HG03135 (cell line): ENCODE results near the gene MSL1.
A peak's percentile ranks its signal among the peaks of the same experiment; 100 is the strongest.

Experiments
- ATAC-seq: cut with Tn5 transposase; IDR thresholded peaks from one replicate; pipeline ENCODE4 v1.9.1; 2021; ENCODE audit warnings: mild to moderate bottlenecking, moderate library complexity; ENCODE audit not compliant: unreplicated experiment

Gene MSL1

GRCh38 chr17:40104594-40105486 is 16.9 kb upstream of the MSL1 start:
- no peak for ATAC-seq

DNA sequence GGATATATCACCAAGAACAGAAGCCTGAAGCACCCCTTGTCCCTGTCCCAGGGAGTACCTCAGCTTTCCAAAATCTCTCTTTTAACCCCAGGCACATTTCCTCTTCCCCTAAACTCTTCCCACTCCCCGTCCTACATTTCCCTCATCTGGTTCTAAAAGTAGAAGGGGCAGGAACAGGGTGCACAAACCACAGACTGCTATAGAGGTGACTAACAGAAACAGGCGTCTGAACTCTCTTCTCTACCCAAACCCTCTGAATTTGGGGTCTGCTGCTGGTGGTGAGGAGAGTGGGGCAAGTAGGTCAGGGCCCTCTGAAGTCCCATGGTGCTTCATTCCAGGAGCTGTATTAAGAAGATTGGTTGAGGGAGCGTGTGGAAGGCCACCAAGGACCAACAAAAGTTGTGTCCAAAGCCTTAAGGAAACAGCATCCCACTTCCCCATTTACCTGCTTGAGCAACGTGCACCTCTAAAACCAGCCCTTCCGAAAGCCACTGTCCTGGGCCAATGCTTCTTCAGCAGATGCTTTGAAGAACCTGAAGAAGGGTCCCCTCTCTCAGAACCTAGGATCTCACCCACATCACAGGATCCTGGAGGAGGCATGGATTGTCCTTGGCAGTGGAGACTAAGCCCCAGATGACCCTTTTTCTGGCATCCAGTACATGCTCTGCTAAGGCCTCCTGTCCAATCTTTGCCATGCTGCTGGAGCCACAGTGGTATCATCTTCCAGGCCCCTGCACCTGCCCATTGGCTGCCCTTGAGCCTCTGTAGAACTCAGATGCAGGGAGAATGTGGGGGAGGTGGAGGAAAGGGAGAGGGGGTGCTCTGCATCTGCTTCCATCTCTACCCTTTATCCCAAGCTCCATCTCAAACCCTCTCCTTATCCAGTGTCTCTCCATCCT is 15.7 kb upstream of the MSL1 start:
- no peak for ATAC-seq

- no peak for ATAC-seq
Measured at GRCh38 chr17:40106760-40107521, 14.8 kb upstream of the MSL1 start.

DNA sequence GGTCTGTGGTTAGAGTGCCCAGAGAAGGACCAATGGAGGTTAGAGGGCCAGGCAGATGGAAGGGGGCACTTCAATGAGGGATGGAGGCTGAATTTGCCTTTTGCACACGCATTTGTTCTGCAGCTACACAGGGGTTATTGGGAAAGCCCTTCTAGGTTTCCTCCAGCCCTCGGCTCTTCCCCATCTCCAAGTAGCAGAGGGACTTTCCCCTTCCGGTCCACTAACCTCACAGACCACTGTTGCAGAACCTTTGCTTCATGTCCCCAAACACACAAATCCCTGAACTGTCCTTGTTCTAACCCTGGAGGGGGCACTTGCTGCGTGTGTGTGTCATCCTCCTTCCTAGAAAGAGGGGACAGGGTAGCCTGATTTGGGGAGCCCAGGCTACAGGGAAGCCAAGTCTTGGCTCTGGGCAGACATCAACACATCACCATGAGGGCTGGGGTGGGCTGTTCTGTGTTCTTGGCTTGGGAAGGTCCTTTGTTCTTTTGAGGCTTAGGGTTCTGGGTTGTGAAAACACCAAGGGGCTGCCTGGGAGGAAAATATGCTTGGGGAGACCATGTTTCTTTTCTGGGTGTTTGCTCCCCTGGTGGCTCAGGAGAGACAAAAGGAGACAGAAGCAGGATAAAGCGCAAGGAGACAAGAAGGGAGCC is 14.1 kb upstream of the MSL1 start:
- ATAC-seq, result no peak

DNA sequence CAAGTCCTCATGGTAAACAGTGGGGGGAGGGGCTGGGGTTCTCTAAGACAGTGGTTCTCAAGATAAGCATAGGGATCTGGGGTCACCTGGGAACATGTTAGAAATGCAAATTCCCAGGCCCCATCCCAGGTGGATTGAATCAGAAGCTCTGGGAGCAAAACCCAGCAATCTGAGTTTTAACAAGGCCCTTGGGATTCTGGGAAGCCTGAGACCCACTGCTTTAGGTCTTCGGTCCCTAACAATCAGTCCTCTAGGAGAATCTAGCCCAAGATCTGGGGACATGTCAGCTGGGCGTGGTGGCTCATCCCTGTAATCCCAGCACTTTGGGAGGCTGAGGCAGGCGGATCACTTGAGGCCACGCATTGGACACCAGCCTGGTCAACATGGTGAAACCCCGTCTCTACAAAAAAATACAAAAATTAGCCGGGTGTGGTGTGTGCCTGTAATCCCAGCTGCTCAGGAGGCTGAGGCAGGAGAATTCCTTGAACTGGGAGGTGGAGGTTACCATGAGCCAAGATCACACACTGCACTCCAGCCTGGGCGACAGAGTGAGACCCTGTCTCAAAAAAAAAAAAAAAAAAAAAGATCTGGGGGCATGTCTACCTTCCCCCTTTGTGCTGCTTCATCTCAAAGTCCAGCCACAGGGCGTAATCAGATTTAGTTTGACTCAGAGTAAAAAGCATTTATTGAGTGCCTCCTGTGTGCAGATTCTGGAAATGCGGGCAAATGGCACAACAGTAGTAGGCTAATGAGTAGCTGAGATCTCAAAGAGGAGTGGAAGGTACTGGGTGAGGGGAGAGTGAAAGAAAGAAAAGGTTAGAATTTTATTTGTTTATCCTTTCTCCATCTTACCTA is 12.6 kb upstream of the MSL1 start:
- no peak for ATAC-seq

DNA sequence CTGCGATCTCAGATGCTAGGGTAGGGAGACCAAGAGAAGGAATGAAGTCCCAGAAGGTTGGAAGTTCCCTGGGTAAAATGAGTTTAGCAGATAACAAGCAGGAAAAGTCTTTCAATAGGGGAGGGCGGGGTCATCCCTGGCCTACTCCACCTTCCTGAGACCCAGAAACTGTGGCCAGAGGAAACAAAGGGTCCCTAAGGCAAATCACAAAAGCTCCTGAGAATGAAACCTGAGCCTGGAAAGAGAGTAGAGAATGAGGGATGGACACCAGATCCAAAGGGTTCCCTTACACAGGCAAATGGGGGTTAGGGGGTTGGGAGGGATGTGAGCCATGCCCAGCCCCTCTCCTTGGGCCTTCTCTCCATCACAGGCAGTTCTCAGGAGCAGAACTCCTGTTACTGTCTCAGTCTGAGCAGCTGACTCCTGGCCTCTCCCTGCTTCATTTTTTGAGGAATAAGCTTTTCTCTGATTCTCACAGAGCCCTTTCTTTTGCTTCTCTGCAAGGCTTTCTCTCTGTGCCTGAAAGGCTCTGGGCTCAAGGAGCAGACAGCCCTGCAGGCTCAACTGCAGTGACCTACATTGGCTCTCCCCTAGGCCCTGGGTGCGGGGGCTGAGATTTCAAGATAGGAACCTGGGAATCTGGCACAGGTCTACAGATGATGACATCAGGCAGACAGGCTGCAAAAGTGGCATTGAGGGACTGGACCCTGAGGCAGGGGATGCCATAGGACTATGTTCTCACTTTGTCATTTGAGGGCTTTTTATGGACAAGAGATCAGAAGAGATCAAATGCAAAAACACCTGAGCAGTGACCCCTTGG is 11.5 kb upstream of the MSL1 start:
- ATAC-seq, result no peak

- peak; percentile 47 for ATAC-seq
Measured at GRCh38 chr17:40111221-40112128, 10.3 kb upstream of the MSL1 start.

DNA sequence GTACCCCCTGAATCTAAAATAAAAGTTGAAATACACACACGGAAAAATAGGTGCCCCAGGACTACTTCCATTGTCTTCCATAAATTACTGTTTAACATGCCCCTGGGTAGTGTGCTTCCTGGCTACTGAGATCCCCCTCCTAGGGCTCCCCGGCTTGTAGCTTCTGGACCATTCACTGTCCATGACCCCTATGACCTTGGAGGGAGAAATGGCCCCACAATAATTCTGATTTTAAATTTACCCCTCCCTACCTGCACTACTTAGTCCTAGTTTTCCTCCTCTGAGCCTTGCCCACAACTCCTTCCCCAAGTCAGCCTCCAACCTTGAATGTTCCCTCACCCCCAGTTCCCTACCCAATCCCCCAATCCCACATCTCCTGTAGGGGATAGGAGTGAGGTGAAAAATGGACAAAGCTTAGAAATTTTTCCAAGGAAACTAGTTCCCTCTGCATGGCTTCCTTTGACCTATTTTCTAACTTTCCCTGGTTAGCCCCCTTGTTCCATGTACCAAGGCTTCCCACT is 9.5 kb upstream of the MSL1 start:
- no peak for ATAC-seq

DNA sequence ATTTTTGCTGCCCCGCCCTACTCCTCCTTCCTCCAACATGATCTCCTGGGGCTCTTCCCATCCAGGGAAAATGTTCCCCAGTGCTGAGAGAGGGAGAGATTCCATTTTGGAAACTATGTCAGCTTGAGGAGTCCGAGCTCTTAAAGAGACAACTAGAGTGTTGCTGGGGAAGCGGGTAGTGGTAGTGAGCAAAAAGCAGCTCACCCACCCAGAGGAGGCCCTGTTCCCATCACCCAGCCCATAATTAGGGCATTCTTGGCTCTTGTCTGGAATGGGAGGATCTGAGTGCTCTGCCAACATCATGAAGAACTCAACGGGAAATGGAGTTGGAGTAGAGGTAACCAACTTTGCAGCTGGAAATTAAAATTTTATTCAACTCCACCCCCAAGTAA is 9.1 kb upstream of the MSL1 start:
- no peak for ATAC-seq

- peak; percentile 83 for ATAC-seq
Measured at GRCh38 chr17:40113110-40113906, 8.5 kb upstream of the MSL1 start.

GRCh38 chr17:40113907-40114245 is 7.9 kb upstream of the MSL1 start:
- ATAC-seq, result no peak

GRCh38 chr17:40115101-40115436 is 6.7 kb upstream of the MSL1 start:
- ATAC-seq, result no peak

DNA sequence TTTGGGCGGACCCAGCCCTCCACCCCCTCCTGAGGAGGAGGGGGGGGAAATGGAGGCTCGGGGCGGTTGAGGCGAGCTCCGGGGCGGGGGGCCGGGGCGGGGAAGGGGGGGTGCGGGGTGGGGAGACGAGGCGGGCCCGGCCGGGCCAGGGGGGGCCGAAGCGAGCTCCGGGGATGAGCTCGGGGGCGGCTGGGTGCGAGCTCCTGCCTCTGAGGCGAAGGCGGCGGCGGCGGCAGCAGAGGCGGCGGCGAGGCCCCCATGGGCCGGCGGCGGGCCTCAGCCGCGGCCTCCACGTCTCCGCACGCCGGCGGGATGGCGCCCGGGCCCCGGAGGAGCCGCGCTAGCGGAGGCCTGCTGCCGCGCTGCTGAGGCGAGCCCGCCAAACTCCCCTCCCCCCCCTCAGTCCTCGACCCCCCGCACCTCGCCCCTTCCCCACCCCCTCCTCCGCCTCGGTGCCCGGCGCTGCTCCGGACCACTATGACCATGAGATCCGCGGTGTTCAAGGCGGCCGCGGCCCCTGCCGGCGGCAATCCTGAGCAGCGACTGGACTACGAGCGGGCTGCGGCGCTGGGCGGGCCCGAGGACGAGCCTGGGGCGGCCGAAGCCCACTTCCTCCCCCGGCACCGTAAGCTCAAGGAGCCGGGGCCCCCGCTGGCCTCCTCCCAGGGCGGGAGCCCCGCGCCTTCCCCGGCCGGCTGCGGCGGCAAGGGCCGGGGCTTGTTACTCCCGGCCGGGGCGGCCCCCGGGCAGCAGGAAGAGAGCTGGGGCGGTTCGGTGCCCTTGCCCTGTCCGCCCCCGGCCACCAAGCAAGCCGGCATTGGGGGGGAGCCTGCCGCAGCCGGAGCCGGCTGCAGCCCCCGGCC is 596 bp downstream of the MSL1 start:
- ATAC-seq, result peak; percentile 34

DNA sequence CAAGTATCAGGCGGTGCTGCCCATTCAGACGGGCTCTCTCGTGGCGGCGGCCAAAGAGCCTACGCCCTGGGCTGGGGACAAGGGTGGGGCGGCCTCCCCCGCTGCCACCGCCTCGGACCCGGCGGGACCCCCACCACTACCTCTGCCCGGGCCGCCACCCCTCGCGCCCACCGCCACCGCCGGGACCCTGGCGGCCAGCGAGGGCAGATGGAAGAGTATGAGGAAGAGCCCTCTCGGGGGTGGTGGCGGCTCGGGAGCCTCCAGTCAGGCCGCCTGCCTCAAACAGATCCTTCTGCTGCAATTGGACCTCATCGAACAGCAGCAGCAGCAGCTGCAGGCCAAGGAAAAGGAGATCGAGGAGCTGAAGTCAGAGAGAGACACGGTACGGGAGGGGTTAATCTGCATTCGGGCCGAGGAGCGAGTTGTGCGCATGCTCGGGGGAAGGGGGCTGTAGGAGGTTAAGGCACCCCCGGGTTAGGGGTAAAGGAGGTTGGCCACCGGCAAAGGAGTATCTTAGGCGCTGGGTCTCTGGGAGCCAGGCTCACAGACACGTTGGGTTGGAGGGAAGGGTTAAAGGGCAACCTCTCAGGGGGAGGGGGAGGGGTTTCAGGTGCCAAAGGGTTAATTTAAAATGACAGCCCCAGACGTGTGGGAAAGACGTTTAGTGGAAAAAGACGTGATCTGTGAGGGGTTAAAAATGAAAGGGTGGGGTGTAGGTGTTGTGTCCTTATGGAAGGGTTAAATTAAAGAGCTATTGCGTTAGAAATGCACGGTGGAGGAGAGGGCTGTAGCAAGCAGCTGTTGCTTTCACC is 1.4 kb downstream of the MSL1 start:
- ATAC-seq, result peak; percentile 20

DNA sequence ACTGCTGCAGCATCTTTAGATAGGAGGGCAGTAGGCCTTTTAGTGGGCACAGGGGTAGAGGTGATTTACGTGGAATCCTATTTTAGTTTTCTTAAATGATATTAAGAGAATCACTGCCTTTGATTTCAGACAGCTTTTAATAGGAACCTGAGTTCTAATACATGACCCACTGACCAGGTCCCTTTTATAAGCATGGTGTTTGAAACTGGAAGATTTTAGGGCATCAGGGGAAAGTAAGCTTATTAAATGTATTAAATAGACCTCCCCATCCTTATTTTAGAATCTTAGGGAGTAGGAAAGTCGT is 2.0 kb downstream of the MSL1 start:
- no peak for ATAC-seq
